T-helper 1 cell treated with Interleukin-12 subunit alpha and Interleukin-12 subunit beta and Interleukin-4 antibody, amounts not matched to agents 30 μg/mL and 1 μg/mL, for 36 hours (primary cell): ENCODE results near the gene TP53RK.

Experiments
- H3K27ac Mint-ChIP-seq: one replicate; pipeline ENCODE4 v1.8.0; 2021; ENCODE audit warnings: mild to moderate bottlenecking, mixed read lengths
- H3K27me3 Mint-ChIP-seq: one replicate; pipeline ENCODE4 v1.8.0; 2021; ENCODE audit warnings: low read depth, mixed read lengths
- H3K36me3 Mint-ChIP-seq: one replicate; pipeline ENCODE4 v1.8.0; 2021; ENCODE audit warnings: low read depth, mixed read lengths
- H3K4me1 Mint-ChIP-seq: one replicate; pipeline ENCODE4 v1.8.0; 2021; ENCODE audit warnings: low read depth, mixed read lengths
- H3K4me3 Mint-ChIP-seq: one replicate; pipeline ENCODE4 v1.8.0; 2021; ENCODE audit warnings: mild to moderate bottlenecking, moderate library complexity, mixed read lengths
- H3K9me3 Mint-ChIP-seq: one replicate; pipeline ENCODE4 v1.8.0; 2021; ENCODE audit warnings: mixed read lengths

Gene TP53RK

GRCh38 chr20:46689082-46689753 is at the start of gene TP53RK:
Gene TP53RK, minus strand, starts transcription at chr20:46689444. Its CDS starts 30 bp downstream, at chr20:46689414.
- peaks cover 39% of the 10 kb centered on the region for H3K4me1 Mint-ChIP-seq
- H3K27ac Mint-ChIP-seq, result peak within 1 kb of the TSS; percentile 84

GRCh38 chr20:46735436-46735835 is 46.2 kb upstream of the TP53RK start:
- Mint-ChIP-seq H3K4me1 (no peaks in the 10 kb centered on the region), H3K9me3 (no peaks in the 10 kb centered on the region), H3K4me3 (no peak overlapping the region), H3K27ac (no peak overlapping the region), H3K27me3 (peaks cover 10% of the 10 kb centered on the region), H3K36me3 (no peaks in the 10 kb centered on the region)

More at GRCh38 chr20:46689082-46689753, at the start of gene TP53RK:
- Mint-ChIP-seq H3K4me3 (peak within 1 kb of the TSS; percentile 88), H3K36me3 (peaks cover 17% of the 10 kb centered on the region), H3K27me3 (no peaks in the 10 kb centered on the region), H3K9me3 (no peaks in the 10 kb centered on the region)

GRCh38 chr20:46731770-46732169 is 42.5 kb upstream of the TP53RK start:
- Mint-ChIP-seq H3K4me1 (no peaks in the 10 kb centered on the region), H3K9me3 (no peaks in the 10 kb centered on the region), H3K27ac (no peak overlapping the region), H3K4me3 (no peak overlapping the region), H3K27me3 (no peaks in the 10 kb centered on the region), H3K36me3 (no peaks in the 10 kb centered on the region)

GRCh38 chr20:46725186-46726165 is 36.2 kb upstream of the TP53RK start:
- H3K27me3 Mint-ChIP-seq, result no peaks in the 10 kb centered on the region
- no peaks in the 10 kb centered on the region for H3K4me1 Mint-ChIP-seq
- no peaks in the 10 kb centered on the region for H3K36me3 Mint-ChIP-seq

DNA sequence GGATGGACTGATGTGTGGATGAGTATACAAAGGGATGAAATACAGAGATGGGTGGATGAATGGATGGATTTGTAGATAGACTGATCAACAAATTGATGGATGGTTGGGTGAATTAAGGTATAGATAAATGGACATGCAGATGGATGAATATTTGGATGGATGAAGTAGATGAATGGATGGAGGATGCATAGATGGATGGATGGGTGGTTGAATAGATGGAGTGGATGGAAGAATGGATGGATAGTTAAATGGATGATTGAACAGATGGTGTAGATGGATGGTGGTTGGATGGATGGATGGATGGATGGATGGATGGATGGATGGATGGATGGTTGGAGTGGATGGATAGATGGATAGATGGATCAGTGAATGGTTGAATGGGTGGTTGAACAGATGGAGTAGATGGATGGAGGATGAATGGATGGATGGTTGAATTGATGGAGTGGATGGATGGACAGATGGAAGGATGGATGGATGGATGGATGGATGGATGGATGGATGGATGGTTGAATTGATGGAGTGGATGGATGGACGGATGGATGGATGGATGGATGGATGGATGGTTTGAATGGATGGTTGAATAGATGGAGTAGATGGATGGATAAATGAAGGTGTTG is 35.2 kb upstream of the TP53RK start:
- no peaks in the 10 kb centered on the region for H3K36me3 Mint-ChIP-seq
- no peaks in the 10 kb centered on the region for H3K4me1 Mint-ChIP-seq
- H3K9me3 Mint-ChIP-seq, result peaks cover 15% of the 10 kb centered on the region
- H3K27ac Mint-ChIP-seq, result no peak overlapping the region
- H3K4me3 Mint-ChIP-seq, result no peak overlapping the region
- no peaks in the 10 kb centered on the region for H3K27me3 Mint-ChIP-seq

More at GRCh38 chr20:46725186-46726165, 36.2 kb upstream of the TP53RK start:
- peaks cover 5% of the 10 kb centered on the region for H3K9me3 Mint-ChIP-seq
- no peak overlapping the region for H3K27ac Mint-ChIP-seq
- no peak overlapping the region for H3K4me3 Mint-ChIP-seq

GRCh38 chr20:46723039-46723438 is 33.8 kb upstream of the TP53RK start:
- Mint-ChIP-seq H3K4me1 (no peaks in the 10 kb centered on the region), H3K9me3 (peaks cover 17% of the 10 kb centered on the region), H3K27ac (no peak overlapping the region)

GRCh38 chr20:46722450-46722849 is 33.2 kb upstream of the TP53RK start:
- H3K27me3 Mint-ChIP-seq, result no peaks in the 10 kb centered on the region
- no peaks in the 10 kb centered on the region for H3K4me1 Mint-ChIP-seq
- peaks cover 17% of the 10 kb centered on the region for H3K9me3 Mint-ChIP-seq
- H3K4me3 Mint-ChIP-seq, result no peak overlapping the region
- no peaks in the 10 kb centered on the region for H3K36me3 Mint-ChIP-seq
- no peak overlapping the region for H3K27ac Mint-ChIP-seq

More at GRCh38 chr20:46723039-46723438, 33.8 kb upstream of the TP53RK start:
- Mint-ChIP-seq H3K36me3 (no peaks in the 10 kb centered on the region), H3K27me3 (no peaks in the 10 kb centered on the region), H3K4me3 (no peak overlapping the region)

DNA sequence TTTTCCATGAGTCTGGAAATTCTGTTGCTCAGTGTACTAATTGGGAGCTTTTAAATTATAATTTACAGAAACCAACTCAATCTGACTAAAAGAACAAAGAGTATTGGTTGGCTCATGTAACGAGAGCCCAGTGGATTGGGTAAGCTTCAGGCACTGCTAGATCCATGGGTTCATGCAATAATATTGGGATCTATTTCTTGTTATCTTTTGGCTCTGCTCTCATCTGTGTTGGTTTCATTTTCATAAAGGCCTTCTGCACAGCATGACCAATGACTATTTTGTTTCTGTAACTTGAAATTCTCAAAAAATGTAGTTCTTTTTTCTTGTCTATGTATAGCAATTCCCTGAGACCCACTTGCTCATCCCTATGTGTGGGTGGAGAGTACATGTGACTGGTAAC is 32.2 kb upstream of the TP53RK start:
- Mint-ChIP-seq H3K4me1 (no peaks in the 10 kb centered on the region), H3K27ac (no peak overlapping the region), H3K4me3 (no peak overlapping the region), H3K9me3 (peaks cover 17% of the 10 kb centered on the region), H3K36me3 (no peaks in the 10 kb centered on the region), H3K27me3 (no peaks in the 10 kb centered on the region)

DNA sequence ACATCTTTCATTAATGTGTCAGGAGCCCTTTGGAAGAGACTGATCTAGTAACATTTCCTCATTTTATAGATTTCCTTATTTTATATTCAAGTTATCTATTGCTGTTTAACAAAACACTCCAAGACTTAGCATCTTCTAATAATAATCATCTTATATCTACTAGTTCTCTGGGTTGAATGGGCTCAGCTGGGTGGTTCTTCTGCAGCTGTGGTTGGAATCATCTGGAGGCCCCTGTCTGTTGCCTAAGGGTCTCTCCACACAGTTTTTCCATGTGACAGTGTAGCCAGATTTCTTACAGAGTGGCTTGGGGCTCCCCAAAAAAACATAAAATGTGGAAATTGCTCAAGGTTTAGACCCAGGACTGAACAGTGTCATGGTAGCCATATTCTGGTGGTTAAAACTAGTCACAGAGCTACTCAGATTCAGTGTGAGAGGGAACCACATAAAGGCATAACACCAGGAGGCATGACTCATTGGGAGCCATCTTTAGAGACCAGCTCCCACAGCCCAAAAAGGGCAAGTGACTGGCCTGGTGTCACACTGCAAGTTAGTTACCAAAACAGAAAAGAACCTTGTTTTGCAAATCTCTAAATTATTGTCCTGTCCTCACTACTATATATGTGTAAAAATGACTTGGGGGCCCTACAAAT is 31.7 kb upstream of the TP53RK start:
- no peaks in the 10 kb centered on the region for H3K27me3 Mint-ChIP-seq
- H3K36me3 Mint-ChIP-seq, result no peaks in the 10 kb centered on the region
- H3K4me3 Mint-ChIP-seq, result no peak overlapping the region
- no peaks in the 10 kb centered on the region for H3K4me1 Mint-ChIP-seq
- peaks cover 17% of the 10 kb centered on the region for H3K9me3 Mint-ChIP-seq
- no peak overlapping the region for H3K27ac Mint-ChIP-seq

DNA sequence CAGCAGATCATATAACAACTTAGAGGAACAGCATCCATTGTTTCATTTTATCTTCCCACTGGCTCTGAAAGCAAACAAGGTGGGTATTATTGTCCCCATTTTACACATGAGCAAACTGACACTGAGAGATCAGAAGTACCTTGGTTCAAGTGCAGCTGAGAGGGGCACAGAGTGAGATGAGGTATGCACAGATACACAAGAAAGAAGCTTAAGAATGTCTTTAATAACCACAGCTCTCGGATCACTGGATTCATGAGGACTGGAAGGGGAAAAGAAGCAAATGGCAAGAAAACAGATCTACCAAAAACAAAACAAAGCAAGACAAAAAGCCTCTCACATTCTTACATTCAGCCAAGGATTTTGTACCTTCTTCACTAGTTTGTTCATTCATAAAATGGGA is 30.8 kb upstream of the TP53RK start:
- H3K9me3 Mint-ChIP-seq, result peaks cover 17% of the 10 kb centered on the region
- H3K4me3 Mint-ChIP-seq, result no peak overlapping the region
- H3K4me1 Mint-ChIP-seq, result no peaks in the 10 kb centered on the region
- no peak overlapping the region for H3K27ac Mint-ChIP-seq
- no peaks in the 10 kb centered on the region for H3K36me3 Mint-ChIP-seq
- no peaks in the 10 kb centered on the region for H3K27me3 Mint-ChIP-seq

DNA sequence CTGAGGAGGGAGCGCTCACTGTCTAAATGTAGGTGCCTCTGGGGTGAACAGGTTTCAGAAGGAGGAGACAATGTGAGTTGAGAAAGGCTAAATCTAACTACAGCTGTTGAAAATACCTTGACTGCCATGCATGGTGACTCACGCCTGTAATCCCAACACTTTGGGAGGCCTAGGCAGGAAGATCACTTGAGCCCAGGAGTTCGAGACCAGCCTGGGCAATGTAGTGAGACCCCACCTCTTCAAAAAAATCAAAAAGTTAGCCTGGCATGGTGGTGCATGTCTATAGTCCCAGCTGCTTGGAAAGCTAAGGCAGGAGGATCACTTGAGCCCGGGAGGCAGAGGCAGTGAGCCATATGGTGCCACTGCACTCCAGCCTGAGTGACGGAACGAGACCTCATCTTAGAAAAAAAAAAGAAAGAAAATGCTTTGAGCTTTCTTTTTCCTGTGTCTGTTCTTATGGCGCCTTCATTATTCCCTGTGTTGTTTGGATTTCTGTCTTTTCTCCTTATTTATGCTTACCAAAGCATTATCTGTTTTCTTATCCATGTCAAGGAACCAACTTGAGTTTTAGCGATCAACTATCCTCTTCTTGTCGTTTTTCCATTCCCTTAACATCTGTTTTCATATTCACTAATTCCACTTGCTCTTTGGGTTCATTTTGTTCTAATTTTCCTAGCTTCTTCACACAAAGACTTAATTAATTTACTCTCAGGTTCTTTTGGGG is 28.7 kb upstream of the TP53RK start:
- peaks cover 17% of the 10 kb centered on the region for H3K9me3 Mint-ChIP-seq
- no peak overlapping the region for H3K27ac Mint-ChIP-seq
- H3K27me3 Mint-ChIP-seq, result peaks cover 4% of the 10 kb centered on the region
- H3K4me3 Mint-ChIP-seq, result no peak overlapping the region
- no peaks in the 10 kb centered on the region for H3K4me1 Mint-ChIP-seq
- no peaks in the 10 kb centered on the region for H3K36me3 Mint-ChIP-seq

- H3K27ac Mint-ChIP-seq, result no peak overlapping the region
- peaks cover 19% of the 10 kb centered on the region for H3K27me3 Mint-ChIP-seq
- peaks cover 11% of the 10 kb centered on the region for H3K9me3 Mint-ChIP-seq
- no peak overlapping the region for H3K4me3 Mint-ChIP-seq
- H3K36me3 Mint-ChIP-seq, result no peaks in the 10 kb centered on the region
- H3K4me1 Mint-ChIP-seq, result no peaks in the 10 kb centered on the region
These were observed 26.1 kb upstream of the TP53RK start for GRCh38 chr20:46715292-46715756.

GRCh38 chr20:46713957-46714834 is 25.0 kb upstream of the TP53RK start:
- Mint-ChIP-seq H3K27ac (no peak overlapping the region), H3K27me3 (peaks cover 26% of the 10 kb centered on the region), H3K4me1 (peaks cover 2% of the 10 kb centered on the region), H3K36me3 (no peaks in the 10 kb centered on the region), H3K4me3 (no peak overlapping the region), H3K9me3 (no peaks in the 10 kb centered on the region)
